DND-41 (cell line): ENCODE data around the gene HP.

Experiments
- ATAC-seq: fragments of 200-7000 bp; cut with Tn5 transposase; 3 replicates; pipeline ENCODE4 v1.9.1; 2021; ENCODE audit warnings: low read depth; ENCODE audit not compliant: insufficient read depth
- DNase-seq: peaks from one replicate; pipeline ENCODE4 v3.0.0-alpha.2; 2020
- H2AFZ ChIP-seq: 2 replicates; pipeline ENCODE4 v1.6.0; 2012; ENCODE audit warnings: low read depth, low read length
- H3K27ac ChIP-seq: 2 replicates; pipeline ENCODE4 v1.5.1; 2012; ENCODE audit warnings: low read length, inconsistent platforms
- H3K27me3 ChIP-seq: fragments of 200-600 bp; sonication (generic); 2 replicates; pipeline ENCODE4 v1.6.0; 2012; ENCODE audit warnings: low read length, mild to moderate bottlenecking, inconsistent platforms; ENCODE audit not compliant: insufficient read depth, poor library complexity
- H3K36me3 ChIP-seq: 2 replicates; pipeline ENCODE4 v1.5.1; 2012; ENCODE audit warnings: low read length, inconsistent platforms; ENCODE audit not compliant: insufficient read depth
- H3K4me1 ChIP-seq: 2 replicates; pipeline ENCODE4 v1.5.1; 2012; ENCODE audit warnings: mild to moderate bottlenecking, low read length; ENCODE audit not compliant: insufficient read depth
- H3K4me2 ChIP-seq: 2 replicates; pipeline ENCODE4 v1.6.0; 2012; ENCODE audit warnings: mild to moderate bottlenecking, moderate library complexity, low read length, inconsistent platforms; ENCODE audit not compliant: insufficient read depth
- H3K4me3 ChIP-seq, 2 experiments: fragments of 200-600 bp in 1 of 2; shearing (Covaris generic) in 1 of 2; 2 replicates each; pipeline ENCODE4 v1.5.1; 2012 to 2016; ENCODE audit warnings: inconsistent platforms in 2 of 2, low read length in 2 of 2, mild to moderate bottlenecking in 2 of 2, low read depth in 1 of 2, moderate library complexity in 1 of 2
- H3K79me2 ChIP-seq: 2 replicates; pipeline ENCODE4 v1.6.0; 2012; ENCODE audit warnings: low read length, inconsistent platforms; ENCODE audit not compliant: insufficient read depth
- H3K9ac ChIP-seq: 2 replicates; pipeline ENCODE4 v1.6.0; 2012; ENCODE audit warnings: low read depth, mild to moderate bottlenecking, inconsistent platforms, low read length, moderate library complexity
- H3K9me3 ChIP-seq: 2 replicates; pipeline ENCODE4 v1.5.1; 2012; ENCODE audit warnings: low read length, moderate library complexity, mild to moderate bottlenecking, inconsistent platforms; ENCODE audit not compliant: insufficient read depth, severe bottlenecking
- H4K20me1 ChIP-seq: 2 replicates; pipeline ENCODE4 v1.6.0; 2012; ENCODE audit warnings: low read length; ENCODE audit not compliant: insufficient read depth
- EZH2 ChIP-seq: IDR thresholded peaks from 3 replicates; pipeline ENCODE4 v1.6.1; 2012; ENCODE audit warnings: borderline replicate concordance, low read depth, mild to moderate bottlenecking, moderate library complexity, low read length, inconsistent platforms; ENCODE audit not compliant: severe bottlenecking
- TF ChIP-seq, protein P1 (sequence below): IDR thresholded peaks from 2 replicates; pipeline ENCODE4 v1.5.1; 2012; ENCODE audit warnings: borderline replicate concordance, low read length, moderate library complexity, mild to moderate bottlenecking; ENCODE audit not compliant: poor library complexity, severe bottlenecking; ENCODE audit errors: extremely low read depth

The HP gene

DNA sequence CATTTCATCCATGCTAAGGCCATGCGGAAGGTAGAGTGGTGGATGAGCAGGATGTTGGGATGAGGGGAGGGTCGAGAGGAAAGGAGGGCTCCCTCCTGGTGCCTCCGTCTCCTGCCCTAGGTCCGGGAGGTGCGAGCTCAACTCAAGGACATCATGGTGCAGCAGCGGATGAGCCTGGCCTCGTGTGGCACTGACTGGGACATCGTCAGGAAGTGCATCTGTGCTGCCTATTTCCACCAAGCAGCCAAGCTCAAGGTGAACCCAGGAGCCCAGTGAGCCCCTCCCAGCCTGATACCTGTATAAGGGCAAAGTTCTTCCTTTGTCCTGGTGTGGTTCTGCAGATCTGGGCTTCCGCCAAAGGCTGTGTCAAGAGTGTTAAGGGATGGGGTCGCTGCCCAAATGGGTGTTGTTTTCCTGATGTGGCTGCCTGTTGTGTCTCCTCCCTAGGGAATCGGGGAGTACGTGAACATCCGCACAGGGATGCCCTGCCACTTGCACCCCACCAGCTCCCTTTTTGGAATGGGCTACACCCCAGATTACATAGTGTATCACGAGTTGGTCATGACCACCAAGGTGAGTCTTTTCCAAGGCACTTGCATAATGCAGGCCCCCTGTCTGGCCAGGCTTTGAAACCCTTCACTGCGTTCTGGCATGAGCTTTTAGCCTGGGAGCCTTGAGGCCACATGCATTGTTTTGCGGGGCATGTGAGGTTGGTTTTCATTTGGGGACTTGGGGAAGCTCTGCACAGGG, 54.2 kb downstream of the HP start:
- H4K20me1 ChIP-seq = 0 out of 2 replicates have a peak, but pooled peaks cover 3% of the 10 kb centered on the region
- H3K79me2 ChIP-seq = no peaks in the 10 kb centered on the region
- no peaks in the 10 kb centered on the region for H3K27me3 ChIP-seq
- no peaks in the 10 kb centered on the region for H3K9me3 ChIP-seq
- H3K9ac ChIP-seq = no peak overlapping the region
- no peaks in the 10 kb centered on the region for H3K4me1 ChIP-seq
- no peak overlapping the region for H3K27ac ChIP-seq
- H3K4me3 ChIP-seq = no peak overlapping the region
- no peak for TF ChIP-seq EZH2
- TF ChIP-seq, protein P1, sequence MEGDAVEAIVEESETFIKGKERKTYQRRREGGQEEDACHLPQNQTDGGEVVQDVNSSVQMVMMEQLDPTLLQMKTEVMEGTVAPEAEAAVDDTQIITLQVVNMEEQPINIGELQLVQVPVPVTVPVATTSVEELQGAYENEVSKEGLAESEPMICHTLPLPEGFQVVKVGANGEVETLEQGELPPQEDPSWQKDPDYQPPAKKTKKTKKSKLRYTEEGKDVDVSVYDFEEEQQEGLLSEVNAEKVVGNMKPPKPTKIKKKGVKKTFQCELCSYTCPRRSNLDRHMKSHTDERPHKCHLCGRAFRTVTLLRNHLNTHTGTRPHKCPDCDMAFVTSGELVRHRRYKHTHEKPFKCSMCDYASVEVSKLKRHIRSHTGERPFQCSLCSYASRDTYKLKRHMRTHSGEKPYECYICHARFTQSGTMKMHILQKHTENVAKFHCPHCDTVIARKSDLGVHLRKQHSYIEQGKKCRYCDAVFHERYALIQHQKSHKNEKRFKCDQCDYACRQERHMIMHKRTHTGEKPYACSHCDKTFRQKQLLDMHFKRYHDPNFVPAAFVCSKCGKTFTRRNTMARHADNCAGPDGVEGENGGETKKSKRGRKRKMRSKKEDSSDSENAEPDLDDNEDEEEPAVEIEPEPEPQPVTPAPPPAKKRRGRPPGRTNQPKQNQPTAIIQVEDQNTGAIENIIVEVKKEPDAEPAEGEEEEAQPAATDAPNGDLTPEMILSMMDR = no peak
- DNase-seq (no peak), ATAC-seq (no peak)
- H2AFZ ChIP-seq = no peak overlapping the region
- H3K4me2 ChIP-seq = no peak overlapping the region
- H3K36me3 ChIP-seq = peaks cover 92% of the 10 kb centered on the region

DNA sequence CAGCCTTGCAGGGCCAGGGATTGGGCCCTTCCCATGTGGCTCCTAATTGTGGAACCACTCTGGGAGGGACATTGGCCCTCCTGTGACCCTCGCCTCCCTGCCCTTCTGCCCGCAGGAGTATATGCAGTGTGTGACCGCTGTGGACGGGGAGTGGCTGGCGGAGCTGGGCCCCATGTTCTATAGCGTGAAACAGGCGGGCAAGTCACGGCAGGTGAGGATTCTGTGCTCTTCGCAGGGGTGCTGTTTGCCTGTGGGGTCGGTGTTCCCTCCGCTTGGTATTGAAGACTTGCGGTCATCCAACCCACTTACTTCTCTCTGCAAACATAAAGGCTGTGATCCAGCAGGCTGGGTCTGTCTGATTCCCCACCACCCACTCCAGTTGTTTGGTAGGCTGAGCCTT, 55.0 kb downstream of the HP start:
- 0 out of 2 replicates have a peak, but pooled peaks cover 3% of the 10 kb centered on the region for H4K20me1 ChIP-seq

DNA sequence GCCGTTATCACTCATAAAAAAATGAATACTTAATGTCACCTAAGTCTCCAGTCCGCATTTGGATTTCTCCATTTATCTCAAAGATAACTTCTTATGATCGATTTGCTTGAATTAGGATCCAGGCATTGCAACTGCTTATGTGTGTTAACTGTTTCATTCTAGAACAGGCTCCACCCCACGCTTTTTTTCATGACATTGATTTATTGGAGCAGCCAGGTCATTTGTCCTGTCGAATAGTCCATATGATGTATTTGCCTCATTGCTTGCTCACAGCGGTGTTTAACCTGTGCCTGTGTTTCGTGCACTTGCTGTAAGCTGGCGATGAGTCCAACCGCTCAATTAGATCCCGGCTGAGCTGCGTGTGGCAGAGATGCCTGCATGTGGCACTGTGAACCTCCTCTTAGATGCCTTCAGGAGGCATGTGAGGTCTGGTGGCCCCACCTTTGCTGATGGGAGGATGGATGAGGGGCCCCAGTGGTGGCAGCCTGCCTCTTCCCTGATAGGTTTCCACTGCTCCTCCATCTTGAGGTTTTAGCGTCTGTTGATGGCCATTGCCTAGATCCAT, 55.7 kb downstream of the HP start:
- H3K36me3 ChIP-seq = peaks cover 76% of the 10 kb centered on the region
- TF ChIP-seq, protein P1 = no peak
- TF ChIP-seq EZH2 = no peak
- DNase-seq (no peak), ATAC-seq (no peak)
- H3K27me3 ChIP-seq = no peaks in the 10 kb centered on the region
- no peaks in the 10 kb centered on the region for H4K20me1 ChIP-seq
- H3K79me2 ChIP-seq = no peaks in the 10 kb centered on the region
- no peak overlapping the region for H3K9ac ChIP-seq
- no peak overlapping the region for H3K4me2 ChIP-seq
- no peak overlapping the region for H2AFZ ChIP-seq
- no peaks in the 10 kb centered on the region for H3K4me1 ChIP-seq
- H3K9me3 ChIP-seq = no peaks in the 10 kb centered on the region
- no peak overlapping the region for H3K27ac ChIP-seq
- H3K4me3 ChIP-seq = no peak overlapping the region

More for the DNA sequence above, 55.0 kb downstream of the HP start:
- no peaks in the 10 kb centered on the region for H3K79me2 ChIP-seq
- H3K4me2 ChIP-seq = no peak overlapping the region
- no peak for ATAC-seq
- H3K9me3 ChIP-seq = no peaks in the 10 kb centered on the region
- H3K4me3 ChIP-seq = no peak overlapping the region
- no peak overlapping the region for H3K9ac ChIP-seq
- H3K4me1 ChIP-seq = no peaks in the 10 kb centered on the region
- TF ChIP-seq EZH2 = no peak
- TF ChIP-seq, protein P1 = no peak
- H3K36me3 ChIP-seq = peaks cover 84% of the 10 kb centered on the region
- H2AFZ ChIP-seq = no peak overlapping the region
- H3K27ac ChIP-seq = no peak overlapping the region
- H3K27me3 ChIP-seq = no peaks in the 10 kb centered on the region
- DNase-seq = no peak
